Measurements from ENCODE around the gene CTDSPL. TPM values are rescaled to one million over a fixed set of nuclear protein-coding genes. Genes with fewer than 3 reads are reported as not detected.
"Not testable (repeated sequence)": the region's sequence is repeated elsewhere in the genome, so short reads cannot be mapped to it uniquely, and the experiment has no call there.

Gene CTDSPL
- total RNA-seq = 10 to 100 TPM; 35.6 to 78.1 (median 55.5) TPM

GRCh38 chr3:37861620-37862041 is at the start of gene CTDSPL:
Gene CTDSPL (plus strand): TSS chr3:37861880. CDS start chr3:37862200, 320 bp downstream.
- H3K36me3 ChIP-seq = no peaks in the 10 kb centered on the region
- peak in 1 of 2 donors; percentile 60 for ATAC-seq (ENCODE audit: low FRiP score in 2 of 2)
- WGBS, 2 donors = no CpG with 5 or more reads among the region's 57 CpGs
- H3K4me1 ChIP-seq = peaks cover 26 to 56% (median 33%) of the 10 kb centered on the region in 4 donors
- TF ChIP-seq POLR2A (IDR thresholded peaks at IDR 0.05) = no peak
- TF ChIP-seq, protein P1, sequence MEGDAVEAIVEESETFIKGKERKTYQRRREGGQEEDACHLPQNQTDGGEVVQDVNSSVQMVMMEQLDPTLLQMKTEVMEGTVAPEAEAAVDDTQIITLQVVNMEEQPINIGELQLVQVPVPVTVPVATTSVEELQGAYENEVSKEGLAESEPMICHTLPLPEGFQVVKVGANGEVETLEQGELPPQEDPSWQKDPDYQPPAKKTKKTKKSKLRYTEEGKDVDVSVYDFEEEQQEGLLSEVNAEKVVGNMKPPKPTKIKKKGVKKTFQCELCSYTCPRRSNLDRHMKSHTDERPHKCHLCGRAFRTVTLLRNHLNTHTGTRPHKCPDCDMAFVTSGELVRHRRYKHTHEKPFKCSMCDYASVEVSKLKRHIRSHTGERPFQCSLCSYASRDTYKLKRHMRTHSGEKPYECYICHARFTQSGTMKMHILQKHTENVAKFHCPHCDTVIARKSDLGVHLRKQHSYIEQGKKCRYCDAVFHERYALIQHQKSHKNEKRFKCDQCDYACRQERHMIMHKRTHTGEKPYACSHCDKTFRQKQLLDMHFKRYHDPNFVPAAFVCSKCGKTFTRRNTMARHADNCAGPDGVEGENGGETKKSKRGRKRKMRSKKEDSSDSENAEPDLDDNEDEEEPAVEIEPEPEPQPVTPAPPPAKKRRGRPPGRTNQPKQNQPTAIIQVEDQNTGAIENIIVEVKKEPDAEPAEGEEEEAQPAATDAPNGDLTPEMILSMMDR (IDR thresholded peaks at IDR 0.05) = no peak
- no peak for TF ChIP-seq EP300 (IDR thresholded peaks at IDR 0.05)
- TF ChIP-seq POLR2AphosphoS5 (IDR thresholded peaks at IDR 0.05) = no peak
- no peaks in the 10 kb centered on the region for H3K9me3 ChIP-seq
- H3K27me3 ChIP-seq = no peaks in the 10 kb centered on the region
- DNase-seq = peak in 1 of 2 donors; percentile 90
- H3K4me3 ChIP-seq = peak within 1 kb of the TSS; percentile 71 to 86 (median 80)
- H3K27ac ChIP-seq = peak within 1 kb of the TSS; percentile 77 to 91 (median 88)

DNA sequence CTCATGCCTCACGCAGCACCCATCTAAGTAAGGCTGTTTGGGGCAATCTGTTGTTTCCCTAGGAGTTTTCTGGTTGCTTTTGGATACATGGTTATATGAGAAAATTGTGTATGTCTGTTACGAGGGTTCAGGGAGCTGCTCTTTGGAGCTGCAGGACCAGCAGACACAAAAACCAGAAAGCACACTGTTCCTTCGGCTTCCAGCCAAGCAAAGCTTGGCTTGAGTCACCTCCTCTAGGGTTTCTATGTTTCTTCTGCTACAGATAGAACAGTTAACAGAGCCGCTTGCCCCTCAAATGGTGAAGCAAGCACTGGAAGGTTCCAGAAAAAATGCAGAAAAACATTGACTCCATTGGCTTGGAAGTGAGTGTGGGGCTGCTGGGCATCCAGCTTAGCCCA is 49.2 kb upstream of the CTDSPL start:
- DNase-seq (no peak), ATAC-seq (ENCODE audit: low FRiP score in 2 of 2) (no peak)
- Histone ChIP-seq H3K9me3 (no peaks in the 10 kb centered on the region), H3K4me3 (no peak overlapping the region), H3K27me3 (no peaks in the 10 kb centered on the region), H3K27ac (peak overlapping the region in 1 of 4 donors; percentile 31), H3K36me3 (peaks cover 0 to 16% (median 3%) of the 10 kb centered on the region in 4 donors), H3K4me1 (peaks cover 0 to 13% (median 7%) of the 10 kb centered on the region in 4 donors)
- TF ChIP-seq EP300 (IDR thresholded peaks at IDR 0.05) (no peak), POLR2AphosphoS5 (IDR thresholded peaks at IDR 0.05) (no peak), POLR2A (IDR thresholded peaks at IDR 0.05) (no peak)
- TF ChIP-seq, protein P1 (IDR thresholded peaks at IDR 0.05) = no peak
- WGBS, 2 donors = 78 to 81% methylated on average over 3 to 4 of the region's 4 CpGs

- Histone ChIP-seq H3K27me3 (no peaks in the 10 kb centered on the region), H3K27ac (peak overlapping the region in 1 of 4 donors; percentile 31), H3K4me3 (no peak overlapping the region), H3K4me1 (peaks cover 2 to 13% (median 8%) of the 10 kb centered on the region in 4 donors), H3K36me3 (peaks cover 0 to 14% (median 1%) of the 10 kb centered on the region in 4 donors), H3K9me3 (no peaks in the 10 kb centered on the region)
- no peak for ATAC-seq (ENCODE audit: low FRiP score in 2 of 2)
- TF ChIP-seq EP300 (IDR thresholded peaks at IDR 0.05) (no peak), POLR2AphosphoS5 (IDR thresholded peaks at IDR 0.05) (no peak), POLR2A (IDR thresholded peaks at IDR 0.05) (no peak)
- TF ChIP-seq, protein P1 (IDR thresholded peaks at IDR 0.05) = no peak
- no peak for DNase-seq
- 68 to 77% methylated on average over 1 of the region's 1 CpG for WGBS, 2 donors
Measured at GRCh38 chr3:37813403-37813802, 48.3 kb upstream of the CTDSPL start.

- no peak for DNase-seq
- H3K27ac ChIP-seq = no peak overlapping the region
- no peak for TF ChIP-seq POLR2A (IDR thresholded peaks at IDR 0.05)
- TF ChIP-seq, protein P1 (IDR thresholded peaks at IDR 0.05) = peak in 3 of 6 experiments; percentile 14 to 24 (median 23)
- peaks cover 3 to 15% (median 10%) of the 10 kb centered on the region in 4 donors for H3K4me1 ChIP-seq
- H3K36me3 ChIP-seq = peaks cover 0 to 18% (median 0%) of the 10 kb centered on the region in 4 donors
- H3K4me3 ChIP-seq = no peak overlapping the region
- H3K9me3 ChIP-seq = no peaks in the 10 kb centered on the region
- no peaks in the 10 kb centered on the region for H3K27me3 ChIP-seq
- no peak for ATAC-seq (ENCODE audit: low FRiP score in 2 of 2)
- WGBS, 2 donors = 76 to 93% methylated on average over 2 of the region's 2 CpGs
Measured at GRCh38 chr3:37814547-37814946, 47.1 kb upstream of the CTDSPL start.

- peak in 1 of 2 donors; percentile 40 for DNase-seq
- Histone ChIP-seq H3K36me3 (peaks cover 0 to 18% (median 2%) of the 10 kb centered on the region in 4 donors), H3K4me1 (peaks cover 3 to 15% (median 10%) of the 10 kb centered on the region in 4 donors)
- not testable (repeated sequence) for H3K27ac ChIP-seq; H3K27me3 ChIP-seq; H3K4me3 ChIP-seq; ATAC-seq (ENCODE audit: low FRiP score in 2 of 2); H3K9me3 ChIP-seq
- WGBS, 2 donors = 94 to 97% methylated on average over 9 of the region's 9 CpGs
Measured at GRCh38 chr3:37815156-37815555, 46.5 kb upstream of the CTDSPL start.
